Ishikawa (cell line): Measurements from ENCODE around the gene CXXC5.

Experiments
- CEBPB ChIP-seq: IDR thresholded peaks from 2 replicates; pipeline ENCODE4 v1.6.1; 2012
- CREB1 ChIP-seq: IDR thresholded peaks from 2 replicates; pipeline ENCODE4 v1.6.1; 2012; ENCODE audit warnings: low read depth
- EGR1 ChIP-seq: IDR thresholded peaks from 2 replicates; pipeline ENCODE4 v1.6.1; 2012
- EP300 ChIP-seq: IDR thresholded peaks from 2 replicates; pipeline ENCODE4 v1.6.1; 2012; ENCODE audit warnings: borderline replicate concordance
- FOXM1 ChIP-seq: IDR thresholded peaks from 2 replicates; pipeline ENCODE4 v1.6.1; 2012; ENCODE audit warnings: low read depth, borderline replicate concordance
- MAX ChIP-seq: IDR thresholded peaks from 2 replicates; pipeline ENCODE4 v1.6.1; 2012
- NFIC ChIP-seq: IDR thresholded peaks from 2 replicates; pipeline ENCODE4 v1.6.1; 2012
- RAD21 ChIP-seq: IDR thresholded peaks from 2 replicates; pipeline ENCODE4 v1.6.1; 2012; ENCODE audit warnings: low read depth
- REST ChIP-seq: IDR thresholded peaks from 2 replicates; pipeline ENCODE4 v1.6.1; 2012; ENCODE audit warnings: low read depth, mild to moderate bottlenecking
- TAF1 ChIP-seq: IDR thresholded peaks from 2 replicates; pipeline ENCODE4 v1.6.1; 2012; ENCODE audit warnings: low read depth, mild to moderate bottlenecking
- TCF12 ChIP-seq: IDR thresholded peaks from 2 replicates; pipeline ENCODE4 v1.6.1; 2012; ENCODE audit warnings: low read depth
- TEAD4 ChIP-seq: IDR thresholded peaks from 2 replicates; pipeline ENCODE4 v1.6.1; 2012
- USF1 ChIP-seq: IDR thresholded peaks from 2 replicates; pipeline ENCODE4 v1.6.1; 2012
- YY1 ChIP-seq: IDR thresholded peaks from 2 replicates; pipeline ENCODE4 v1.6.1; 2012; ENCODE audit warnings: low read depth
- ZBTB7A ChIP-seq: IDR thresholded peaks from 2 replicates; pipeline ENCODE4 v1.6.1; 2012; ENCODE audit warnings: low read depth

The CXXC5 gene

GRCh38 chr5:139655727-139656271 is 7.7 kb downstream of the CXXC5 start:
- TF ChIP-seq TAF1 (no peak), MAX (peak; percentile 16; the same call in 1 of the 2 replicates), RAD21 (no peak), TCF12 (peak; percentile 90), EP300 (peak; percentile 67), CREB1 (no peak), FOXM1 (peak; percentile 38; the same call in 1 of the 2 replicates), YY1 (no peak), TEAD4 (peak; percentile 83), NFIC (peak; percentile 66), CEBPB (no peak), USF1 (no peak)

GRCh38 chr5:139657363-139658321 is 9.5 kb downstream of the CXXC5 start:
- no peak for TF ChIP-seq REST
- TF ChIP-seq MAX = peak; percentile 37
- TF ChIP-seq TAF1 = no peak
- no peak for TF ChIP-seq ZBTB7A
- no peak for TF ChIP-seq CREB1
- TF ChIP-seq FOXM1 = 0 out of 2 replicates have a peak, but pooled peaks have one; percentile 46
- no peak for TF ChIP-seq USF1
- TF ChIP-seq EP300 = peak; percentile 82
- TF ChIP-seq EGR1 = peak; percentile 80
- TF ChIP-seq NFIC = peak; percentile 65; the same call in 1 of the 2 replicates
- TF ChIP-seq TEAD4 = peak; percentile 65
- TF ChIP-seq RAD21 = no peak
- no peak for TF ChIP-seq YY1
- TF ChIP-seq CEBPB = no peak
- TF ChIP-seq TCF12 = peak; percentile 90

GRCh38 chr5:139658501-139658927 is 10.4 kb downstream of the CXXC5 start:
- TF ChIP-seq TAF1 (no peak), REST (no peak), TCF12 (no peak), EGR1 (peak; percentile 60; the same call in 1 of the 2 replicates), YY1 (no peak)

- peak; percentile 32; the same call in 1 of the 2 replicates for TF ChIP-seq YY1
- TF ChIP-seq CREB1 = no peak
- TF ChIP-seq NFIC = peak; percentile 68
- TF ChIP-seq MAX = no peak; the same call in 1 of the 2 replicates
- no peak for TF ChIP-seq RAD21
- TF ChIP-seq FOXM1 = no peak
- TF ChIP-seq REST = no peak
- TF ChIP-seq TAF1 = no peak
- TF ChIP-seq TEAD4 = peak; percentile 92
- TF ChIP-seq CEBPB = no peak
- peak; percentile 86 for TF ChIP-seq TCF12
- TF ChIP-seq EP300 = peak; percentile 65
- no peak for TF ChIP-seq USF1
- TF ChIP-seq EGR1 = peak; percentile 75; the same call in 1 of the 2 replicates
- TF ChIP-seq ZBTB7A = 0 out of 2 replicates have a peak, but pooled peaks have one; percentile 25
Measured at GRCh38 chr5:139658928-139659667, 10.9 kb downstream of the CXXC5 start.
